Upper lobe of left lung (tissue), 6 donors: Measurements from ENCODE around the gene GALM. TPM values are rescaled to one million over a fixed set of nuclear protein-coding genes. Genes with fewer than 3 reads are reported as not detected.

Source experiments
- ATAC-seq, 2 donors: fragments of 200-7000 bp; cut with Tn5 transposase; one replicate each; pipeline ENCODE4 v1.9.1; 2022; ENCODE audit warnings: mild to moderate bottlenecking in 2 of 2, moderate library complexity in 2 of 2; ENCODE audit not compliant: low FRiP score in 2 of 2
- DNase-seq, 2 donors: peaks; one replicate each; pipeline ENCODE4 v3.0.0-alpha.2; 2019 to 2020
- H3K27ac ChIP-seq, 4 donors: fragments of 200-600 bp; sonication (generic); one replicate each; pipeline ENCODE4 v1.5.1; 2016 to 2019
- H3K27me3 ChIP-seq, 4 donors: fragments of 200-600 bp; sonication (generic); one replicate each; pipeline ENCODE4 v1.5.1; 2017 to 2019
- H3K36me3 ChIP-seq, 4 donors: fragments of 200-600 bp; sonication (generic); one replicate each; pipeline ENCODE4 v1.5.1; 2016 to 2019
- H3K4me1 ChIP-seq, 4 donors: fragments of 200-600 bp; sonication (generic); one replicate each; pipeline ENCODE4 v1.5.1; 2018 to 2019
- H3K4me3 ChIP-seq, 4 donors: fragments of 200-600 bp; sonication (generic); one replicate each; pipeline ENCODE4 v1.5.1; 2017 to 2019; ENCODE audit warnings: mild to moderate bottlenecking in 2 of 4, moderate library complexity in 1 of 4
- H3K9me3 ChIP-seq, 4 donors: fragments of 200-600 bp; sonication (generic); one replicate each; pipeline ENCODE4 v1.5.1; 2018 to 2019
- EP300 ChIP-seq, 4 donors: sonication (generic); formaldehyde crosslinking; IDR thresholded peaks; one replicate each; pipeline ENCODE4 v1.5.1; 2017; ENCODE audit warnings: antibody characterized with exemption in 4 of 4, control low read depth in 2 of 4
- POLR2A ChIP-seq, 4 donors: fragments of 450-650 bp; IDR thresholded peaks; one replicate each; pipeline ENCODE4 v1.5.1; 2016 to 2017; ENCODE audit warnings: antibody characterized with exemption in 4 of 4, mild to moderate bottlenecking in 2 of 4
- POLR2AphosphoS5 ChIP-seq, 2 donors: sonication (generic); formaldehyde crosslinking; IDR thresholded peaks; one replicate each; pipeline ENCODE4 v1.5.1; 2017; ENCODE audit warnings: antibody characterized with exemption in 2 of 2
- WGBS, 2 donors: methylation state at CpG; one replicate each; pipeline ENCODE4 v1.1.5; 2017 to 2018; 5-methylcytosine and 5-hydroxymethylcytosine counted together
- total RNA-seq, 6 donors: library from RNA; depleted of rRNA in 4 of 6; stranded (reverse); fragments of >200 nt in 4 of 6; gene quantifications; one replicate each; pipeline versions ENCODE4 v1.1.0 to v1.2.1, GENCODE V29; 2016 to 2021
- TF ChIP-seq, protein P1 (sequence below), 6 experiments: fragments of 450-650 bp in 4 of 6; fragments of 200-600 bp in 2 of 6; sonication (generic) in 2 of 6; IDR thresholded peaks; one replicate each; pipeline ENCODE4 v1.5.1; 2016 to 2019; ENCODE audit warnings: antibody characterized with exemption in 6 of 6
- donor health status: DM: no; HTN: no; CAD: no; lungs with moderate emphysema.
- donor health status: DM: no; HTN: yes; CAD: no; lungs with severe emphysema.

Gene GALM
- total RNA-seq, 6 donors from 2014 or later = 13.4 to 33.1 (median 26.3) TPM

DNA sequence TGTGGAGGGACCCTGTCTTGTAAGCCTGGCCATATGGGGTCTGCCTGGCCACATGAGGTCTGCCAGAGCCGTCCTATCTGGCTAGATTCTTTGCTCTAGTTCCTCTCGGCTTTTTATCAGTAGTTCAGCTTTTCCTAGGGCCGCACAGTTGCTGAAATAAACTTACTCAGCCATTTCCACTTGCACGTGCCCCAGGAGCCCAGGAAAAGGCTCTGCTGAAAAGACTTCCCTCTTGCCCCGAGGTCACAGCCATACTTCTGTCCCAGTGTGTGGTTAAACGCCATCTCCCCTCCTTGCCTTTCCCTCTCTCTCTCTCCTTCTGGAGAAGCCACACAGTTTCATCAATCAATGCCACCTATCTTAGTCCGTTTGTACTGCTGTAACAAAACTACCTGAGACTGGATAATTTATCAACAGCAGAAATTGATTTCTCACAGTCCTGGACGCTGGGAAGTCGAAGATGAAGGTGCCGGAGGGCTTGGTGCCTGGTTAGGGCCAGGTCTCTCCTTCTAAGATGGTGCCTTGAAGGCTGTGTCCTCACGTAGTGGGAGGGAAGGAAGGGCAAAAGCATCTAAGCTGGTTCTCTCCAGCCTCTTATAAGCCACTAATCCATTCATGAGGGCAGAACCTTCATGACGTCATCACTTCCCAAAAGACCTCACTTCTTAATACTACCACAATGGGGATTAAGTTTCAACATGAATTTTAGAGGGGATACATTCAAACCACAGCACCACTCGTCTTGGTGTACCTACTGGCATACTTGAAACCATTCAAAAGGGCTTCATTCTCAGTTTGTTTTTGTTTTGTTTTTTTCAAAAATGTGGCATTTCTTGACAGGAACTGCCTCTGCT, 11.2 kb upstream of the GALM start:
- Histone ChIP-seq H3K27me3 (no peaks in the 10 kb centered on the region), H3K36me3 (no peaks in the 10 kb centered on the region), H3K4me3 (no peak overlapping the region), H3K27ac (peak overlapping the region in 1 of 4 donors; percentile 53), H3K9me3 (no peaks in the 10 kb centered on the region), H3K4me1 (peaks cover 5 to 19% (median 11%) of the 10 kb centered on the region in 4 donors)
- 63 to 71% methylated on average over 13 of the region's 13 CpGs for WGBS, 2 donors
- ATAC-seq (peak in 1 of 2 donors; percentile 64), DNase-seq (peak in 1 of 2 donors; percentile 23)
- TF ChIP-seq EP300 (IDR thresholded peaks at IDR 0.05) (no peak), POLR2A (IDR thresholded peaks at IDR 0.05) (no peak)
- TF ChIP-seq, protein P1, sequence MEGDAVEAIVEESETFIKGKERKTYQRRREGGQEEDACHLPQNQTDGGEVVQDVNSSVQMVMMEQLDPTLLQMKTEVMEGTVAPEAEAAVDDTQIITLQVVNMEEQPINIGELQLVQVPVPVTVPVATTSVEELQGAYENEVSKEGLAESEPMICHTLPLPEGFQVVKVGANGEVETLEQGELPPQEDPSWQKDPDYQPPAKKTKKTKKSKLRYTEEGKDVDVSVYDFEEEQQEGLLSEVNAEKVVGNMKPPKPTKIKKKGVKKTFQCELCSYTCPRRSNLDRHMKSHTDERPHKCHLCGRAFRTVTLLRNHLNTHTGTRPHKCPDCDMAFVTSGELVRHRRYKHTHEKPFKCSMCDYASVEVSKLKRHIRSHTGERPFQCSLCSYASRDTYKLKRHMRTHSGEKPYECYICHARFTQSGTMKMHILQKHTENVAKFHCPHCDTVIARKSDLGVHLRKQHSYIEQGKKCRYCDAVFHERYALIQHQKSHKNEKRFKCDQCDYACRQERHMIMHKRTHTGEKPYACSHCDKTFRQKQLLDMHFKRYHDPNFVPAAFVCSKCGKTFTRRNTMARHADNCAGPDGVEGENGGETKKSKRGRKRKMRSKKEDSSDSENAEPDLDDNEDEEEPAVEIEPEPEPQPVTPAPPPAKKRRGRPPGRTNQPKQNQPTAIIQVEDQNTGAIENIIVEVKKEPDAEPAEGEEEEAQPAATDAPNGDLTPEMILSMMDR (IDR thresholded peaks at IDR 0.05) = no peak

DNA sequence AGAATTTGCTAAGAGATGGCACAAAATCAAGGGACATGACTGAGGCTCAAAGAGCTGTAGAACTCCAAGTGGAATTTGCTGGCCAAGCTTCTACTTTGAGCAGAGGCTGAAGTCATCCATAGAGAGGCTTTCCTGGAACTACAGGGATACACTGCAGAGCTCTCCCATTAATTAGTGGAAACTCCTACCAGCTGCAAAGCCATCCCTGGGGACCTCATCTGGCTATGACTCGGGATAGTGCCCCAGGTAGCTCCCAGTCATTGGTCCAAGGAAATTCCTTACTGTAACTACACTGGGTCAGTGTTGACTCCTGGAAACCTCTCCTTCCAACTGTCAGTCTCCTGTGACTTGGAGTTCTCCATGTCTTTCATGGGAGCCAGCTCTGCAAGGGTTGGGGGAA, 10.5 kb upstream of the GALM start:
- Histone ChIP-seq H3K9me3 (no peaks in the 10 kb centered on the region), H3K4me1 (peaks cover 5 to 19% (median 11%) of the 10 kb centered on the region in 4 donors), H3K4me3 (no peak overlapping the region), H3K36me3 (no peaks in the 10 kb centered on the region), H3K27me3 (no peaks in the 10 kb centered on the region), H3K27ac (no peak overlapping the region)
- ATAC-seq = no peak
- DNase-seq = no peak
- WGBS, 2 donors = 83 to 93% methylated on average over 1 of the region's 1 CpG
- TF ChIP-seq EP300 (IDR thresholded peaks at IDR 0.05) (no peak), POLR2A (IDR thresholded peaks at IDR 0.05) (no peak), POLR2AphosphoS5 (IDR thresholded peaks at IDR 0.05) (no peak)
- TF ChIP-seq, protein P1 (IDR thresholded peaks at IDR 0.05) = no peak

DNA sequence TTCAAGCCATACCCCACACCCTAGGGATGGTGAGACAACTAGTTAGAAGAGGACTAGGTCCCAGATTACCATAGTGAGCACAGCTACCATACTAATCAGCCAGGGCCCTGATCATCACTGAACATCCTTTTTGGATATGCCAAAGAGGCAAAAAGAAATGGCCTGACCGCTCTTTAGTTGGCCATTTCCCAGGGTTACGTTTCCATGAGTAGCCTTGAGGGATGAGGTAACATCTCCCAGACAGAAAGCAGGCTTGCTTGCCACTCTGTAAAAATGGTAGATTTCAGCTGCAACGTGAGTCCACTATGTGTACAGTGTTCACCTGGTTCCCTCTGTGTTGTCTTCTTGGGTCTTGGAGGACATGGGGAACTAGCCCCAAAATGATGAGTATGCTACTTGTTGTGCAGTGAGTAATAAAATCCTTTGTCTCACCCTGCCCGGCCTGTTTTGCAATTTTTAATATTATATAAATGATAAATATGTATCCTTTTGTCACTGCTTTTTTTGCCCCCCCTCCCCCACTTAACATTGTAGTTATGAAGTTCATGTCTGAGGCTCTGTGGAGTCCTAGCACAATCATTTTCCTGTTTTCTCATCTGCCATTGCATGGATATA, 8.9 kb upstream of the GALM start:
- Histone ChIP-seq H3K27ac (no peak overlapping the region), H3K36me3 (no peaks in the 10 kb centered on the region), H3K4me3 (no peak overlapping the region), H3K4me1 (peaks cover 5 to 19% (median 10%) of the 10 kb centered on the region in 4 donors), H3K27me3 (no peaks in the 10 kb centered on the region), H3K9me3 (no peaks in the 10 kb centered on the region)
- no peak for DNase-seq
- 88 to 91% methylated on average over 4 of the region's 4 CpGs for WGBS, 2 donors
- ATAC-seq = no peak
- TF ChIP-seq POLR2A (IDR thresholded peaks at IDR 0.05) = no peak
- no peak for TF ChIP-seq EP300 (IDR thresholded peaks at IDR 0.05)
- TF ChIP-seq, protein P1 (IDR thresholded peaks at IDR 0.05) = no peak
- TF ChIP-seq POLR2AphosphoS5 (IDR thresholded peaks at IDR 0.05) = no peak

DNA sequence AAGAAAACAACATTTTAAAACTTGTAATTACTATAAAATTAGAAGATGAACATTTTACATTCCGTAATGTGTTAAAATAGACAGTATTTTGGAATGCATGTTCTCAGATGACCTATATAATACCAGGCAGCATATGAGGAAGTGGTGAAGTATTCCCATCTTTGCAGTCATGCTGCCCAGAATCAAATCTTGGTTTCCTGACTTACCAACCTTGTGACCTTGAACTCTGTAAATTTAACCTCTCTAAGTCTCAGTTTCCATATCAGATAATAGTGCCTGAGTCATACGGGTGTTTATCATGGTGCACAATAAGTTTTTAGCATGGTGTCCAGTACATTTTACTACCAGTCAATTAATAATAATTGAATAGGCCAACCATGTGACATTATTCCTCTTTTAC, 7.3 kb upstream of the GALM start:
- TF ChIP-seq, protein P1 (IDR thresholded peaks at IDR 0.05) = no peak
- no peaks in the 10 kb centered on the region for H3K36me3 ChIP-seq
- no peaks in the 10 kb centered on the region for H3K9me3 ChIP-seq
- H3K27me3 ChIP-seq = no peaks in the 10 kb centered on the region
- no peak overlapping the region for H3K4me3 ChIP-seq
- ATAC-seq = no peak
- WGBS, 2 donors = 71 to 83% methylated on average over 2 of the region's 2 CpGs
- H3K27ac ChIP-seq = no peak overlapping the region
- H3K4me1 ChIP-seq = peaks cover 0 to 9% (median 3%) of the 10 kb centered on the region in 4 donors
- no peak for DNase-seq
